ENCODE data around the gene SDHC.
A peak's percentile ranks its signal among the peaks of the same experiment; 100 is the strongest.

Gene SDHC

GRCh38 chr1:161314201-161314981, at the start of gene SDHC:
Gene SDHC (plus strand): TSS chr1:161314381. CDS start chr1:161314406, 25 bp downstream.
- peak; percentile 88 for DNase-seq

- no peak for DNase-seq
Measured at GRCh38 chr1:161265305-161265704, 48.9 kb upstream of the SDHC start.

DNA sequence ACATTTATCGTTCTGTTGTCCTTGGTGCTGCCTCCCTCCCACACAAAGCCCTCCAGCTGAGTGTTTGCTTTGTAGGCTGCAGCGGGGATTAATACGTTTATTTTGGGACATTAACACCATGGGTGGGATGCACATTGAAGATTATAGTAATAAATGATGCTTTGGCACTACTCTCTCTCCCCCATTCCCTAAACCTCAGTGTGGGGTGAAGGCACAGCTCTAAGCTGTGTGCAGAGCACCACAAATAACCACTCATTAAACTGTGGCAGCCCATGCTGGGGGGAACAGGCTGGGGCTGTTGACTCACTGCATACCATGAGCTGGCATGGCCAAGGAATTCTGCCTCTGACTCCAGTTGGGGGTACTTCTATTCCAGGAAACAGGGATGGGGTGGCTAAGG, 48.0 kb upstream of the SDHC start:
- no peak for DNase-seq

- no peak for DNase-seq
Measured at GRCh38 chr1:161266836-161267235, 47.3 kb upstream of the SDHC start.

DNA sequence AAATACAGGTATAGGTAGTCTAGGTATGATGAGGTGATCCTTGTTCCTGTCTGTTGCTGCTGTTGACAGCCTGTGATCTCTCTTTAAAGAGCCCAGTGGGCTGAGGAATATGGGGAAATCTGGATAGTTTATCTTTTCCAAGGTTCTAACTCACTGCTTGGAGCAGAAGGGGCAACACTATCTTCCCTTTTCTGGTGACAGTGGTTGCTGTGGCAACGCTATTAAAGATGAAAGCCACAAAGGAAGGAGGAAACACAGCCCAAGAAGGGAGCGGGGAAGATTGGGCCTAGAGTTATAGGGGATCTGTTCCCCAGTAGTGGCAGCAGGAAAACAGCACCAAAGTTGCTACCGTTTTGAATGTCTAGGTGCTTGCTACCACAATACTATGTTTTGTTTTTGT, 46.9 kb upstream of the SDHC start:
- DNase-seq = peak; percentile 26 to 42

GRCh38 chr1:161273402-161273801, 40.8 kb upstream of the SDHC start:
- DNase-seq = no peak

- no peak for DNase-seq
Measured at GRCh38 chr1:161274874-161275273, 39.3 kb upstream of the SDHC start.

- no peak for DNase-seq
Measured at GRCh38 chr1:161282991-161283390, 31.2 kb upstream of the SDHC start.

- no peak for DNase-seq
Measured at GRCh38 chr1:161285113-161285512, 29.1 kb upstream of the SDHC start.

- no peak for DNase-seq
Measured at GRCh38 chr1:161285521-161285920, 28.7 kb upstream of the SDHC start.

DNA sequence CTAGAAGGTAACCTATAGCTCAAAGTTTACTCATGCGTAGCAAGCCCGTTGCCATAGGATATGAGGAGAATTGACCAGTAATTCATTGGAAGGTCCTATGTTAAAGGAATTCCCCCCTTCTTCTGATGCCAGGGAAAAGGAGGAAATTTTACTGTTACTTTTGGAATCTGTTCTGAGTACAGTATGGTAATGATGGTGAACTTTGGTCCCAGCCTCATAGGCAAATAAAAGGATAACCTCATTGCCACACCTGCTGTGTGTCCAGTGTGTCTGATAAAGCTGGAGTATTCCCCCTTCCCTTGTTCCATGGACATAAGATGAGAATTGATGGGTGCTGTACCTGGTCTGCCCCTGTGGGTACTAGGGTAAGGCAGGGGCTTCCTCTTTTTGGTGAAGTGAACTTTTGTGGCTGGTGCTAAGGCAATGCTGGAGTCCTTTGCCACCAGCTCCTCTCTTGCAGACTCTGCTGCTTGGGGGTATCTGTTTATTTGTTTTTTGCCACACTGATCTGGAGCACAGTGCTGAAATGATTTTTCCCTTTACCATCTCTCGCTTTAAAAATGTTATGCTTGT, 26.6 kb upstream of the SDHC start:
- DNase-seq = no peak

DNA sequence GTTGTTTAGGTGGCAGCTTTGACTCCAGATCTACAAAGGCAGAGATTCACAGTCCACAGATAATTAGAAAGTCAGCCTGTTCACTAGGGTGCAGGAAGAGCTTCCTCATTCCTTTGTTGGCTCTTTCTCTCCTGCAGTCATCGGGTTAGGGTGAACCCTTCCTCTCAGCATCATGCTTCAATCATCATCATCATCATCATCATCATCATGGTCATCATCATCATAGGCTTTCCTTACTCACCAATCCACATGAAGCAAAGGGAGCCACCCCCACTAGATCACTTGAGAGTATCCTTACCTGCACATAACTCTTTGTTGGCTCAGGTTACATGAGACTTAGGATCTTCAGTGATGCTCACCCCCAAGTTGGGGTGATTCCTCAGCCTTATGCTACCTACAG, 23.4 kb upstream of the SDHC start:
- DNase-seq = no peak

DNA sequence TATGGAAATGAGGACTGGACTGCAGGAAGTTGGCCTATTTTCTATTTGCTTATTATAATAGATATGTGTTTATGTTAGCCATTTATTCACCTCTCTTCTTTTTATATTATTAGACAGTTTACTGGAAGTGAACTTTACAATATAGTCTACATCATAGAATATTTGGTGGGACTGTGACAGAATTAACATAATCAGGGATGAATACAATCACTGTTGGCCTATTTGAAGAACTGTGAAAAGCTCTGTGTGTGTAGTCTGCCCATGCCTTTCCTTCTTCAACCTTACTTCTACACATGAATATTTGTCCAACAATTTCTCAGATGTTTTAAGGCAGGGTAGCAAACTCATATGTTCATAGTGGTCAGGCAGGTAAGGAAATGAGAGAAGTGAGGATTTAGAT, 16.8 kb upstream of the SDHC start:
- peak in 1 of 2 donors; percentile 33 for DNase-seq

GRCh38 chr1:161298116-161298515, 16.1 kb upstream of the SDHC start:
- peak; percentile 22 to 50 for DNase-seq

- DNase-seq = no peak
Measured at GRCh38 chr1:161299347-161299746, 14.8 kb upstream of the SDHC start.

- DNase-seq = no peak
Measured at GRCh38 chr1:161300478-161300877, 13.7 kb upstream of the SDHC start.

DNA sequence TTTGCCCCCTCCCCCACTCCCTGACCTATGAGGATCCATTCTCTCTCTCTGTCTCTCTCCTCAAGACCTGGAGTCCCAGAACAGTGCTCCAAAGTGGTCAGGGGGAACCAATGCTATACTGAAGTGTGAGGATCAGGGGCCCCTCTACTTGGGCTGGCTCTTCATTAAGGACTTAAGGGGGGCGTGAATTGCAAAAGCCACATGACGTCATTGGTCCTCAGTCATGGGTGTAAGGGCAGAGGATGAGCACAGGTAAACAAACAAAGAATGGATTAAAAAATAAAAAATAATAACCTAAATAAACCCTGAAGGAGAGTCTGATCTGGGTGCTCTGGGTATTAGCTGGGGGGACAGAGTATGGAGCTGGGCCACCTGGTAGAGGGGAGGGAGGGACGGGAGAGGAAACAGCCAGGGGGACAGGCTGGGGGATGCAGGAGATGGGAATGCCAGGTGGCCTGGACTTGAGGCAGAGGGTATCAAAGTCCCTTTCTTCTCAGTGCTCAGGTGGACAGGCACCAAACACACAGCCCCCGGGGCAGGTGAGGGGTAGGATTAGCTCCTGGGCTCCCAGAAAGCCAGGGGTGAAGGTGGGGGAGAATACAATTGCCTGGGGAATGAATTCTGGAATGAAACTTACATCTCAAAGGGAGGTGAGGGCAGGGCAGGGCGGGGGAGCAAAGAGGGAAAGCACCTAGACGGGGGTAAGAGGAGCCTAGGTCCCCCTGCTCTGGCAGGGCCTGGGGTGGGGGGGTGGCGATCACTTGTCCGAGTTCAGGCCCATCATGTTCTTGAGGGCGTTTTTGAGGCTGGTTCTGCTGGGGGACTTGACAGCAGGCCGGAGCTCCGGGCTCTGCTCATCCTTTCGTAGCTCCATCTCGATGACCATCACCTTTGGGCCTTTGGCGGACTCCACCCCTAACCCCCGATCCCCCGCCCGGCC, 9.0 kb upstream of the SDHC start:
- no peak for DNase-seq

- DNase-seq = peak; percentile 91 to 94
Measured at GRCh38 chr1:161305867-161306519, 8.2 kb upstream of the SDHC start.

DNA sequence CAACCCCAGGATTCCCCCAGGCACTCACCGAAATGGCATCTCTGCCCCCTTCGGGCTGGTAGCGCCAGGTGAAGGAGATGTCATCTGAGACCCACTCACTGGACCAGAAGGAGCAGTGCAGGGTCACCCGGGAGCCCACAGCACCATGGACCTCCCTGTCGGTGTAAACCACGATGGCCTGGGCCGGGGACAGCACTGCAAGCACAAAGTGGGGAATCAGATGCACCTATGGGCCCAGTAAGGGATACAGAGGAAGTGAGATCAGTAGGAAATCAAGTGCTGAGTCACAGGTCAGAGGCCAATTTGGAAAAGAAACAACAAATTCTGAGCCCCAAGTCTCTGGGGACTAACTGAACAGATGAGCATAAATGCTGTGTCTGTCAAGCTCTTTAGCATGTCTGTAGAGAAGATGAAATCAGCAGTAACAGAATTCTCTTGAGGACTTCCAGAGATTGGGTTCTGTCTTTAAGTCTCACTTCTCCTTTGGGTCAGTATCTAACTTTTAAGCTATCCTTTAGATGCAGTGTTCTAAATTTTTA, 6.9 kb upstream of the SDHC start:
- peak; percentile 29 to 36 for DNase-seq

- DNase-seq = no peak
Measured at GRCh38 chr1:161307892-161308638, 6.1 kb upstream of the SDHC start.

DNA sequence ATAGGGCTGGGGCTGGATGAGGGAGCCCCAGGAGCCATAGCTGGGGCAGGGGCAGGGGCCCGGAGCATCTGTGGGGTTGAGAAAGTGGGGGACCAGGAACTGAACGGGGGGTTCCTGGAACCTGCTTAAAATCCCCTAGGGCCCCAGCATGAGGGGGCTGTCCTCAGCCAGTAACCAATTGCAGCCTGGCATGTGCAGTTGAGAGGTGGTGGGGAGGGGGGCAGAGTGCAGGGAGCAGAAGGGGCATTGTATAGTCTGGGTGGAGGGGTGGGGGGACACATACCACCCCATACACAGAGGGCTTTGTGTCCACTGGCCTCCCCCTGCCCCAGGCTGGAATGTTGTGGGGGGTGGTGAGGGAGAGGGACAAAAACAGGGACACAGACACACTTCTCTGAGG, 4.3 kb upstream of the SDHC start, which contains the start of gene MPZ:
Gene MPZ, minus strand, starts transcription at position 101 of the 400 bp plus-strand sequence. Its CDS starts 63 bp downstream, at position 38.
- no peak for DNase-seq
